Activated T-helper 9 cell treated with anti-CD3 and anti-CD28 coated beads, Interleukin-2, amount 50 U/mL, for 16 hours (primary cell): Measurements from ENCODE around the gene ZFX.
"Not testable (repeated sequence)": the region's sequence is repeated elsewhere in the genome, so short reads cannot be mapped to it uniquely, and the experiment has no call there.

Experiments used
- DNase-seq: peaks from one replicate; pipeline ENCODE4 v3.0.0-alpha.2; 2020; ENCODE audit warnings: low read depth

The ZFX gene

DNA sequence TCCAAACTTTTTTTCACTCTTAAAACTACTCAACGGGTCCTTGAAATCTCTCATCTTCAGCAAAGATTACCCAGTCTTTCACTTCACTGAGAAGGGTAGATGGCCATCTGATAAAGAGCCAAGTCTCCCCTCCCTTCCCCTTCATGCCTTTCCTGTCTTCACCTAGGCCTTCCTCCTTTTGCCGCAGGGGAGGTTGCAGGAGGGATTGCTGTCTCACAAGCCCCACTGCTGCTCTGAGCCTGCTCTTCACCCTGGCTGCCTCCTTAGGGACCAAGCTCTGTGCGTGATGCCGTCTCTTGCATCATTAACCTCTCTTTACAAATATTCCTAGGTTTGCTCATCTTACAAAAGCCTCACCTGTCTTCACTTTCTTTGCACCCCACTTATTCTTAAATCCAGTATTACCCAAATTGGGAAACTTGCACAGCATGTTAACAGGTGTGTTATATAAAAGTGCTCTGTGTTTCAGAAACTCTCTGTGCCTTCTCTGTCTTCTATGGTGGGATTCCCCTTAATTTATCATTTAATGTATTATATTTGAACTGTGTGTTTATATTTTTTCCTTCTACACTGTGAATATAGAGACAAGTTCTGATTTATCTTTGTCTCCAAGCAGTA lies 3.8 kb downstream of the ZFX start:
- no peak for DNase-seq

DNA sequence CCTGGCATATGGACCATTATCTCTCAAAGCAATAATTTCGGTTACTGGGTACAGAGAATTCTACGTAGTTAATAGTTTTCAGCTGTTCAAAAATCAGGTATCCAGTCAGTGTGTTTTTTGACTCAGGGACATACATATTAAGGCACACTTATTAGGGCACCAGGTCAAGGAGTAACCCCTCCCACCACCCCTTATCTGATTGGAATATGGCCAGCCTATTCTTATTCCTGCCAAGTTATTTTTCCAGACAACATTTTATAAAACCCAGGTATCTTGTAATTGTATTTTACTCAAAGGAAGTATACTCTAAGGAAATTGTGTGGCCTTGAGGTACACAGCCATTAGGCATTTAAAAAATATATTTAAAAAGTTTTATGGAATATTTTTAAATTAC lies 4.3 kb downstream of the ZFX start:
- DNase-seq: no peak

DNA sequence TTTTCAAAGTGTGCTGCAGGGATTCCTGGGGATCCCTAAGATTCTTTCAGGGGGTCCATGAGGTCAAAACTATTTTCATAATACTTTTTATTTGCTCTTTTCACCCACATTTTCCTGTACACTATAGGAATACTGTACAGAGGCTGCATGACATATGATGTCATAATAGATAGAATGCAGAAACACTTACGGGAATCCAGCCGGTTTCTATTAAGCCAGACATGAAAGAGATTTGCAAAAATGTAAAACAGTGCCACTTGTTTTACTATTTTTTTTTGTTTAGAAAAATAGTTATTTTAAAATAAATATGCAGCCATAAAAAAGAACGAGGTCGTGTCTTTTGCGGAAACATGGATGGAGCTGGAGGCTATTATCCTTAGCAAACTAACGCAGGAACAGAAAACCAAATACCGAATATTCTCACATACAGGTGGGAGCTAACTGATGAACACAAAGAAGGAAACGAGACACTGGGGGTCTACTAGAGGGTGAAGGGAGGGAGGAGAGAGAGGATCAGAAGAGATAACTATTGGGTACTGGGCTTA lies 5.0 kb downstream of the ZFX start:
- DNase-seq: no peak

DNA sequence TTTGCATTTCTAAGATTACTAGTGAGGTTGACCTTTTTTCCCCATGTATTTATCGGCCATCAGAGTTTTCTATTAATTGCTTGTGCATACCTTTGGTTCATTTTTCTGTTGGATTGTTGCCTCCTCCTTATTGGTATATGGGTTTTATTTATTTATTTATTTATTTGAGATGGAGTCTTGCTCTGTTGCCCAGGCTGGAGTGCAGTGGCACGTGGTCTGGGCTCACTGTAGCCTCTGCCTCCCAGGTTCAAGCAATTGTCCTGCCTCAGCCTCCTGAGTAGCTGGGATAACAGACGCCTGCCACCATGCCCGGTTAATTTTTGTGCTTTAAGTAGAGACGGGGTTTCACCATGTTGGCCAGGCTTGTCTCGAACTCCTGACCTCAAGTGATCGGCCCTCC lies 6.2 kb downstream of the ZFX start:
- not testable (repeated sequence) for DNase-seq

DNA sequence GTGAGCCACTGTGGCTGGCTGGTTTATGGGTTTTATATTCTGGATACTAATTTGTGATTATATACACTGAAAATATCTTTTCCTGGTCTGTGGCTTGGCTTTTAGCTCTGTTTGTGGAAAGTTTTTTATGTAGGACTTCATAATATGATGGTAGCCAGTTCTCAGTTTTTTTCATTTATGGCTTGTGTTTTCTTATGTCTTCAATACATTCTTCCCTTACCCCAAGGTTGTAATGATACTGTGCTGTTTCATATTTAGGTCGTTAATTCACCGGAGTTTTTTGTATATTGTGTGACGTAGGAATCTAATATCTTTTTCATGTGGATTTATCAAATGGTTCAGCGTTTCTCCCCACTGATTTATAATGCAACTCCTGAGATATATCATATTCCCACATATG lies 6.6 kb downstream of the ZFX start:
- DNase-seq: no peak

DNA sequence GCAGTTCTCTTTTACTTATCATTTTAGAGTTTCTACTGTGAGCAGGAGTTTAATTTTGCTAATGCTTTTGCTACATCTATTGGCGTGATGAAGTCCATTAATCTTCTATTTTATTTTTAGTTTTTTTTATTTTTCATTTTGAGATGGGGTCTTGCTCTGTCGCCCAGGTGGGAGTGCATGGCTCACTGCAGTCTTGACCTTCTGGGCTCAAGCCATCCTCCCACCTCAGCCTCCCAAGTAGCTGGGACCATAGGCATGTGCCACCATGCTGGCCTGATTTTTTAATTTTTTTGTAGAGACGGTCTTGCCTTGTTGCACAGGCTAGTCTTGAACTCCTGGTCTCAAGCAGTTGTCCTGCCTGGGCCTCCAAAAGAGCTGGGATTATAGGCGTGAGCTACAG lies 9.4 kb downstream of the ZFX start:
- no peak for DNase-seq

DNA sequence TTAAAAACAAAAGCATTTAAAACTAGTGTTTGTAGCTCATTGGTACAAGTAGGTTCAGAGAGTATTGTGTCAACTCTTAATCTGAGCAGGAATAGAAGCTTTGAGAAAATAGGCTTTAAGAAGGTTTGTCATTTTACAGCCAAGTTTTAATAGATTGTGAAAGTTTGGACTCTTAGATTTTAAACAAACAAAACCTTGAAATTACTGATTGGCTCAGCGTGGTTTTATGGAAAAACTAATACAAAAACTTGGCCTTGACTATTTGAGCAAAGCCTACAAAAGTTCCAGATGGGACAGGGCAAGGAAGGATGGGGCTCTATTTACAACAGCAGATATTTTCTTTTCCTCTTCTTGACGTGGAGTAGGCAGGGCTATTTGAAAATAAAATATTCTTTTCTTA lies 16.5 kb downstream of the ZFX start:
- no peak for DNase-seq

DNA sequence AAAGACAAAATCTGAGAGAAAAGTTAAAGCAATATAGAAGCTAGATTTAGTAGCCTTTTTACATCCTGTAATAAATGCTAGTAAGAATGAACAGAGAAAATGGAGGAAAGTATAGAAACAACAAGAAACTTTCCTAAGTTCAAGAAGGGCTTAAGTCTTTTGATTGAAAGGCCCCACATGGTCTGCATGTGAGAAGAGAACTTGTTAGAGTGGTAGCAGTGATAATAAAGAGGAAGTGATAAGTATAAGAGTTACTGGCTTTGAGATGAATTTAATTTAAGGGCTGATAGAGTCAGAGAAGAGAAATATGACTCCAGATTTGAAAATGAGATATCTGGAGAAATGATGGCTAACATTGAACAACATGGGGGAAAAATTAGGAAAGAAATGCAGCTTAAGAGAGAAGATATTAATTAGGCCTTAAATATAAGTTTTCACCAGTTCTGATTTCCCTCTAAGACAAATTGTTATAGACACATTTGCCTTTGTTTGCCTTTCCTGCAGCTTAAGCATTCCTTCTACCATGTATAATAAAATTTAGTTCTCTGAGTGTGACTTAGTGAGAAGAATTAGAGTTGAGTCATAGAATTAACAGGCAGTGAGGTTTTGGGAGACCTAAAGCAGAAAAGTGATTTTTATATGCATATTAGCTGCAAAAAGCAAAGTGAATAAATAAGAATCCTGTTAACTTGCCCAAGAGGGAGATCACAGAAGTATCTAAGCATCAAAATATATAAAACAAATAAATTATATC lies 18.4 kb downstream of the ZFX start:
- no peak for DNase-seq

DNA sequence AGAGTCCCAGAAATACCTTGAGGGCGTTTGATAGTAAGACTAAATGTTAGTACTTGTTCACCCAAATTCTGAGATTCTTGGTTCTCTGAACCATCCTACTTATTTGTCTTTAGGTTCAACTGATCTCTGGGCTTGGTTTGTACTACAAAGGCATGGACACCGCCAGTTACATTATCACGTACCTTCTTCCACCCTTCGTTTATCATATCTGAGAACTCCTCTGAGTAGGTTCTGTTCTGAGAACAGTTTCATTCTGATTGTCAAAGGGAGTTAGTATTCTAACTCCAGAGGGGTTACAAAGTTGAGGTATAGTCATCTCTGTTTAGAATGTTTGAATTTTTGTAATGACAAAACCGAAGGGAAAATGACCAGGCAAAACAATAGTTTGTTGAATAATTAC lies 19.3 kb downstream of the ZFX start:
- no peak for DNase-seq

DNA sequence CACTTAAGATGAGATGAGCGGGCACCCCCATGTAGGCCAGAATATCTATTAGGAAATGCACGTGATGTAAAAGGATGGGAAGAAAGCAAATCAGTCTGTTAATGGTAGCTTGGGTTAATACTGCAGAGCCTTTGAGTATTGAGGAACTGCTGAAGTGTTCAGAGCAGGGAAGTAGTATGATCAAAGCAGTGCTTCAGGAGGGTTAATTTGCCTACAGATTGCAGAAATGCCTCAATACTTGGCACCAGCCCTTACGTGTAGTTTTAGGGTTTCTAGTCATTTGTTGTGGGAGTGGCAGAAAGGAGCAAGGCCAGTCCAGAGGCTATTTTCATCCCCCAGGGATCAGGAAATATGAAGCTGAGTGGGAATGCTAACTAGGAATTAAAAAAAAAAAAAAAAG lies 19.7 kb downstream of the ZFX start:
- no peak for DNase-seq

DNA sequence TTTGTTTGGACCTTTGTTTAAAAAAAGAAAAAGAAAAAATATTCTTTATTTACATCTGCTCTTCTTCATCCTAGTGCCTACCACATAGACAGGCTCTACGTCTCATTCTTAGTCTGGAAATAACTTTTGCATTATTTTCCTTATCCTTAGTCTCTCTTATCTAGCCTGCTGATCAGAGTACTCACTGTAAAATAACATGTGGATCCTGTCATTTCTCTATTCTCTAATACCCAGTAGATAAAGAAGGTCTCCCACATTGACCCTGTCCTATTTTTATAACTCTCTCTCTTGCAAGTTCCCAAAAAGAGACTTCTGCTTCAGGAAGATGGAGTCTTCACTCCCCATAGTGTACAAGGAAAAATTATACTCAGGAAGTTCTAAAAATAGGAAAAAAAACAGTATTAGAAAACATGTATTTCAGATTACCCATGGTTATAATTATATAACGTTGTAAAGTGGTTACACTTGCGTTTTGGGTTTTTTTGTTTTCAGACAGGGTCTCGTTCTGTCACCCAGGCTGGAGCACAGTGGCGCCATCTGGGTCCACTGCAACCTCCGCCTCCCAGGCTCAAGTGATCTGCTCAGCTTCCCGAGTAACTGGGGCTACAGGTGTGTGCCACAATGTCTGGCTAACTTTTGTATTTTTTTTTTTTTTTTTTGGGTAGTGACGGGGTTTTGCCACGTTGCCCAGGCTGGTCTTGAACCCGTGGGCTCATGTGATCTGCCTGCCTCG lies 23.8 kb downstream of the ZFX start:
- DNase-seq: no peak

DNA sequence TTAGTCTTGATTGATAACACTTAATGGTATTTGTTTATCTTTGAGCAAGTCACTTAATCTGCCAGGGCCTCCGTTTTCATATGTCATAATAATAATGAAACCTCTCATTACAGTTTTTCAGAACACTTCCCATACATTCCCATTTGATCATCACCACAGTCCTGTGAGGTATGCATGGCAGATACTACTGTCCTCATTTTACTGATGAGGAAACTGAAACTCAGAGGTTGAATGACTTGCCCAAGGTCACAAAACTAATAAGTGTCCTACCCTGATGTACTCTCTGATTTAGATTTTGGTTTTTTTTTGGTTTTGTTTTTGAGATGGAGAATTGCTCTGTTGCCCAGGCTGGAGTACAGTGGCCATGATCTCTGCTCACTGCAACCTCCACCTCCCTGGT lies 25.7 kb downstream of the ZFX start:
- DNase-seq: no peak

DNA sequence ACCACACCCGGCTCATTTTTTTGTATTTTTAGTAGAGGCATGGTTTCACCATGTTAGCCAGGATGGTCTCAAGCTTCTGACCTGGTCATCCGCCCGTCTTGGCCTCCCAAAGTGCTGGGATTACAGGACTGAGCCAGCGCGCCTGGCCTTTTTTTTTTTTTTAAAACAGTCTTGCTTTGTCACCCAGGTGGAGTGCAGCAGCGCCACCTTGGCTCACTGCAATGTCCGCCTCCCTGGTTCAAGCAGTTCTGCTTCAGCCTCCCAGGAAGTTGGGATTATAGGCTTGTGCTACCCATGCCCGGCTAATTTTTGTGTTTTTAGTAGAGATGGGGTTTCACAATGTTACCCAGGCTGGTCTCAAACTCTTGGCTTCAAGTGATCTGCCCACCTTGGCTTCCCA lies 28.9 kb downstream of the ZFX start:
- DNase-seq: no peak

DNA sequence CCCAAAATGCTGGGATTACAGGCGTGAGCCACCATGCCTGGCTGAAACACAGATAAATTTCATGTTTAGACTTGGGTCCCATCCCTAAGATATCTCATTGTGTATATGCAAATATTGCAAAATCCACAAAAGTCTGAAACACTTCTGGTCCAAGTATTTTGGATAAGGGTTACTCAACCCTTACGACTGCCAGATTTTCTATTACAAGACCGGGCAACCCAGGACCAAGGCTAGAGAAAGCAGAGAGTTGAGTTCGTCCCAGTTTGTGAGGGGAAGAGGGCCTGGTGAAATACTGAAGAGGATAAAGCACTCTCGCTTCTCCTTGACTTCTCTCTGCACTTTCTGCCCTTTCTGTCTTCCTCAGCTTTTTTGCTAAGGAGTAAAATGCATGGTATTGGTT lies 34.5 kb downstream of the ZFX start:
- DNase-seq: no peak

DNA sequence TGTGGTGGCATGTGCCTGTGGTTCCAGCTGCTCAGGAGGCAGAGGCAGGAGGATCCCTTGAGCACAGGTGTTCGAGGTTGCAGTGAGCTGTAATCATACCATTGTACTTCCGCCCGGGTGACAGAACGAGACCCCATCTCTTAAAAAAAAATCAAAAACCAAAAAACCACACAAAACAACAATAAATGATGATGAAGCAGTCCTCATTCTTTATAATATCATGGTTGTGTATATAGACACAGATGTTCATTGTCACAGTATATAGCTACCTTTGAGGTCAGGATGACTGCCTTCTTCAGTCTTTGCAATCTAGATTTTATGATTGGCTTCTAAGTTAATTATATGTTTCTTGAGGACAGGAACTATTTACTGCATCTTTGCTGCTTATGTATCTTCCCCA lies 37.0 kb downstream of the ZFX start:
- no peak for DNase-seq

DNA sequence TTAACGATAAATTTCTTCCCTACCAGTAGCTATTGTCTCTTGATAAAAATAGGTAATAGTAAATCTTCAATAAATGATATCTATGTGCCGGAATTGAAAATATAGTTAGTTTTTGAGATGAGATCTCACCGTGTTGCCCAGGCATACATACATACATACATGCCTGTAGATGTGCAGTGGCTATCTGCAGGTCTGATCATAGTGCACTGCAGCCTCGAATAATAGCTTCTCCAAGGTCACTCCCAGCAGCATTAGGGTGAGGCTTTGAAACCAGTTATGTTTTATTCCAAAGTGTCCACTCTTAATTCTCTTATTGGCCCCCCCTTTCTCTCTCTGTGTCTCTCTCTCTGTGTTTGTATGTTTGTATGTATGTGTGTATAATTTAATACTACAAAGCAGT lies 37.5 kb downstream of the ZFX start:
- DNase-seq: no peak

DNA sequence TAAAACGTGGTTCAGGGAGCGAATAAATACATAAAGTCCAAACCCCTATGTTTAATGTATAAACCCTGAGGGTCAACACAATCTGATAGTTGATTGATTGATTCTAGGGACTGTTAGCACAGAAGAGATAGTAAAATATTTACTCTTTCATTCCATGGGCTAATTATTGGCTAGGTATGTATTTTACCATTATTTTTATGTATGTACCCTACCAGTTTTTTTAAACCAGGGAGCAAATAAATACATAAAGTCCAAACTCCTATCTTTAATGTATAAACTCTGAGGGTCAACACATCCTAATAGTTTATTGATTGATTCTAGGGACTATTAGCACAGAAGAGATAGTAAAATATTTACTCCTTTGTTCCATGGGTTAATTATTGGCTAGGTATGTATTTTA lies 40.0 kb downstream of the ZFX start:
- DNase-seq: no peak

DNA sequence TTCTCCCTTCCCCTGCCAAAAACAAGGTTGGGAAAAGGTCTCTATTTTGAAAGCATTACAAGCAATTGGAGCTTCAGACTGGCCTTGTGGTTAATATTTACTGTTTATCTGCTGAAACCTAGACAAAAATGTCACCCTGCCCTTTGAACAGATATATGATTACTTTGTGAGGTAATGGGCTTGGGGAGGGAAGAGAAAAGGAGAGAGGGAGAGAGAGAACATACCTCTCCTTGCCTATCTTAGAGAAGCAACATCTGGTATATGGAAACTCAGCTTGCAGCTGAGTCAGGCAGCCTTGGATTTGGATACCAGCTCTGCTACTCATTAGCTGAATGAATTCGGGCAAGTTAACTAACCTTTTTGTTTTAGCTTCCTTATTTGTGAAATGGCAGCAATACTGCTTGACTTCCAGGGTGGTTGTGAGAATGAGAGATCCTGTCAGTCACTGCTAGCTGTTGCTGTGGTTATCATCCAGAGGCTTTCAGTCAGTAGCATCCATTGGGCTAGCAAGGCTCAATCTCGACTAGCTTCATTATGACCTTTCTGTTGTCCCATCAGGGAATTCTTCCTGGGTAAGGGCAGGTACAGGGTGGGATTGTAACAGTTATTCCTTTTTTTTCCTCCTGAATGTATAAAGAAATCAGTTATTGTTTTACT lies 41.1 kb downstream of the ZFX start:
- DNase-seq: no peak

DNA sequence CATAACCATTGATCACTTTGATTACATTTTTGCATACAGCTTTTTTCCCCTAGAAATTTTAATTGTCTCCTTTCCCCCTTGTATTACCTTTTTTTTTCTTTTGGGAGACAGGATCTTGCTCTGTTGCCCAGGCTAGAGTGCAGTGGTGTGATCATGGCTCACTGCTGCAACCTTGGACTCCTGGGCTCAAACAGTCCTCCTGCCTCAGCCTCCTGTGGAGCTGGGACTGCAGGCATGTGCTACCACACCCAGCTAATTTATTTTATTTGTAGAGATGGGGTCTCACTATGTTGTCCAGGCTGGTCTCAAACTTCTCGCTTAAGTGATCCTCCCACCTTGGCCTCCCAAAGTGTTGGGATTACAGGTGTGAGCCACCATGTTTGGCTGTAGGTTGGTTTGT lies 47.0 kb downstream of the ZFX start:
- DNase-seq: no peak

DNA sequence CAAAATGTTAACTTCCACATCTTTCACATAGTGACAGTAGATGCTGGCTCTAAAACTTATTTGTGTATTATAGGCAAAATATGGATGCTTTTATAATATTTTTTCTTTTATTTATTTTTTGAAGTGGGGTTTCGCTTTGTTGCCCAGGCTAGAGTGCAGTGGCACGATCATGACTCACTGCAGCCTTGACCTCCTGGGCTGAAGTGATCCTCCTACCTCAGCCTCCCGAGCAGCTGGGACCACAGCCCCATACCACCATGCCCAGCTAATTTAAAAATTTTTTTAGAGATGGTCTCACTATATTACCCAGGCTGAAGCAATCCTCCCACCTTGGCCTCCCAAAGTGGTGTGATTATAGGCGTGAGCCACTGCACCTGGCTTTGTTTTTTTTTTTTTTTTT lies 48.6 kb downstream of the ZFX start:
- DNase-seq: no peak

DNA sequence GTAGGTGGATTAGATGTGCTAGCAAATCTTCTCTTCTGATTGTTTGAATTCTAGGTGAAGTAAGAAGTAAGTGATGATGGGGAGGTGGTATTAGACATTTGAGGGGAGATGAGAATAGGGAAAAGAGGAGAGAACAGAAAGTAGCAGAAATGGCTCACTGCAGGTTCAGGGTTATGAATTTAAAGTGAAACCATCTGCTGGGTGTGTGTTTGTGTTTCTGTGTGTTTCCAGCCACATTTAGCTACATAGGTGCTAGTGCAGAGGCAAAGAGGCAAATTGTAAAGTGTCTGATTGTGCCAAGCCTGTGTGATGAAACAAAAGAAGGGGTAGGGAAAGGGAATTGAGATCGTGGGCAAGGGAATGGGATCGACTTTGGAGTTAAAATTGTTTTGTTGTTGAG lies 50.6 kb downstream of the ZFX start:
- DNase-seq: no peak

DNA sequence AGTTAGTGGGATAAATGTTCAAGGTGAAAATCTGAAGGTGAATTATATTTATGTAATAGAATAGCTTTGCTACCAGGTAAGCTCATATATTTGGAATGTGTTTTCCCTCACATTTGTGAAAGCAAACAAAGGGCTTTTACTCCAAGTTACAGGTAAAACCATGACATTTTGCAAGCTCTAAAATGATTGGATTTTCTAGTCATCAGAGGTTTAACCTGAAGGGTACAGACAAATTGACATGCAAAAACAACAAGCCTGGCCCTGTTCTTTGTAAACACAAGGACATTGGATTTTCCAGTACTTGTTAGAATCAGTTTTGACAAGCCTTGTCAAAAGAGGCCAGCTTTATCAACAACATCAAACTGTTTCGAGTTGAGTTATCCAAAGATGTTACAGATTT lies 51.7 kb downstream of the ZFX start:
- no peak for DNase-seq
